GM20000 (cell line): ENCODE data around the gene CHST8.
"Not testable (repeated sequence)": the region's sequence is repeated elsewhere in the genome, so short reads cannot be mapped to it uniquely, and the experiment has no call there.

ENCODE experiments used
- DNase-seq: peaks from one replicate; pipeline ENCODE4 v3.0.0; 2012; ENCODE audit warnings: low spot score
- CTCF ChIP-seq: IDR thresholded peaks from 2 replicates; pipeline ENCODE4 v1.5.1; 2012; ENCODE audit warnings: mild to moderate bottlenecking, control low read depth; ENCODE audit errors: extremely low read depth, missing control alignments

The CHST8 gene

GRCh38 chr19:33587150-33587549 lies 34.6 kb upstream of the CHST8 start:
- DNase-seq, result no peak
- TF ChIP-seq CTCF, result no peak

- DNase-seq, result no peak
- no peak for TF ChIP-seq CTCF
These were observed 31.5 kb upstream of the CHST8 start for GRCh38 chr19:33590224-33590623.

GRCh38 chr19:33595783-33596182 lies 26.0 kb upstream of the CHST8 start:
- DNase-seq, result no peak
- TF ChIP-seq CTCF, result no peak

GRCh38 chr19:33601583-33601982 lies 20.2 kb upstream of the CHST8 start:
- TF ChIP-seq CTCF, result no peak
- no peak for DNase-seq

- TF ChIP-seq CTCF, result no peak
- DNase-seq, result no peak
These were observed 19.1 kb upstream of the CHST8 start for GRCh38 chr19:33602576-33603204.

- no peak for DNase-seq
- no peak for TF ChIP-seq CTCF
These were observed 18.4 kb upstream of the CHST8 start for GRCh38 chr19:33603377-33603776.

GRCh38 chr19:33604651-33605050 lies 17.1 kb upstream of the CHST8 start:
- DNase-seq, result no peak
- TF ChIP-seq CTCF, result no peak

- DNase-seq, result not testable (repeated sequence)
These were observed 15.9 kb upstream of the CHST8 start for GRCh38 chr19:33605803-33606295.
